HG03520 (cell line): Measurements from ENCODE around the gene DIRAS3.
"Not testable (repeated sequence)": the region's sequence is repeated elsewhere in the genome, so short reads cannot be mapped to it uniquely, and the experiment has no call there.

Source experiments
- ATAC-seq: cut with Tn5 transposase; IDR thresholded peaks from one replicate; pipeline ENCODE4 v1.9.1; 2021; ENCODE audit warnings: mild to moderate bottlenecking, moderate library complexity; ENCODE audit not compliant: unreplicated experiment

DIRAS3 gene

GRCh38 chr1:68049941-68050878 is at the start of gene DIRAS3:
Gene DIRAS3, minus strand, starts transcription at chr1:68050627. Its CDS starts 3,330 bp downstream, at chr1:68047297.
- ATAC-seq = no peak

- no peak for ATAC-seq
Measured at GRCh38 chr1:68093737-68094136, 43.3 kb upstream of the DIRAS3 start.

- ATAC-seq = no peak
Measured at GRCh38 chr1:68087184-68087583, 36.8 kb upstream of the DIRAS3 start.

GRCh38 chr1:68085752-68086151 is 35.3 kb upstream of the DIRAS3 start:
- no peak for ATAC-seq

- ATAC-seq = no peak
Measured at GRCh38 chr1:68083686-68084085, 33.3 kb upstream of the DIRAS3 start.

GRCh38 chr1:68081775-68082283 is 31.4 kb upstream of the DIRAS3 start:
- ATAC-seq = no peak

- ATAC-seq = no peak
Measured at GRCh38 chr1:68078647-68079046, 28.2 kb upstream of the DIRAS3 start.

GRCh38 chr1:68074472-68074871 is 24.0 kb upstream of the DIRAS3 start:
- no peak for ATAC-seq

- no peak for ATAC-seq
Measured at GRCh38 chr1:68065766-68066165, 15.3 kb upstream of the DIRAS3 start.

GRCh38 chr1:68058053-68058452 is 7.6 kb upstream of the DIRAS3 start:
- not testable (repeated sequence) for ATAC-seq

- ATAC-seq = no peak
Measured at GRCh38 chr1:68057564-68057963, 7.1 kb upstream of the DIRAS3 start.

GRCh38 chr1:68057050-68057449 is 6.6 kb upstream of the DIRAS3 start:
- no peak for ATAC-seq

GRCh38 chr1:68051475-68051874 is 1.0 kb upstream of the DIRAS3 start:
- no peak for ATAC-seq

GRCh38 chr1:68047659-68048026 is 2.8 kb downstream of the DIRAS3 start:
- no peak for ATAC-seq

- ATAC-seq = no peak
Measured at GRCh38 chr1:68046885-68047658, 3.4 kb downstream of the DIRAS3 start.

- ATAC-seq = no peak
Measured at GRCh38 chr1:68046423-68046822, 4.0 kb downstream of the DIRAS3 start.

GRCh38 chr1:68045511-68046180 is 4.8 kb downstream of the DIRAS3 start:
- ATAC-seq = no peak

GRCh38 chr1:68043443-68044090 is 6.9 kb downstream of the DIRAS3 start:
- ATAC-seq = no peak

GRCh38 chr1:68036946-68037345 is 13.5 kb downstream of the DIRAS3 start:
- ATAC-seq = no peak

- ATAC-seq = no peak
Measured at GRCh38 chr1:68029444-68029843, 21.0 kb downstream of the DIRAS3 start.

- no peak for ATAC-seq
Measured at GRCh38 chr1:68028566-68028965, 21.9 kb downstream of the DIRAS3 start.
